GM11168 (cell line): ENCODE data around the gene SYNPO.

Source experiments
- in situ Hi-C: fragments of 300-500 bp; cut with MboI; formaldehyde crosslinking; loops from one replicate; pipeline ENCODE4 v1.12.0; 2022; ENCODE audit warnings: low sequenced_read_pairs; ENCODE audit not compliant: unreplicated experiment

Gene SYNPO

DNA sequence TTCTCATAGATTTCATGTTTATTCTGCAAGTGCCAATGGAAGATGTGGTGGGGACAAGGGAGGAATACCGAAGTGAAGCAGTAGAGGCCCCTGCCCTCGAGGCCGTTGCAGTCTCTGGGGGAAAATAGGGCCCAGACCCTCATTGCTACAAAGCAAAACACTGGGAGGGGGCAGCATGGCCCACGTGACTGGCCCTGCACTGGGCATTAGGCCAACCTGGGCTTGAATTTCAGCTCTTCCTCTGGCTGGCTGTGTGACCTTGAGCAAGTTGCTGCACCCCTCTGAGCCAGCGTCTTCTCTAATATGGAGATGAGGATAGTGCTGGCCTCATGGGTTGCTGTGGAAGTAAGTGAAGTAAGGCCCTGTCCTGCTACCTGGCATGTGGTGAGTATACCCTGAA, 709 bp upstream of the SYNPO start:
- in situ Hi-C loops, result no loop called here

DNA sequence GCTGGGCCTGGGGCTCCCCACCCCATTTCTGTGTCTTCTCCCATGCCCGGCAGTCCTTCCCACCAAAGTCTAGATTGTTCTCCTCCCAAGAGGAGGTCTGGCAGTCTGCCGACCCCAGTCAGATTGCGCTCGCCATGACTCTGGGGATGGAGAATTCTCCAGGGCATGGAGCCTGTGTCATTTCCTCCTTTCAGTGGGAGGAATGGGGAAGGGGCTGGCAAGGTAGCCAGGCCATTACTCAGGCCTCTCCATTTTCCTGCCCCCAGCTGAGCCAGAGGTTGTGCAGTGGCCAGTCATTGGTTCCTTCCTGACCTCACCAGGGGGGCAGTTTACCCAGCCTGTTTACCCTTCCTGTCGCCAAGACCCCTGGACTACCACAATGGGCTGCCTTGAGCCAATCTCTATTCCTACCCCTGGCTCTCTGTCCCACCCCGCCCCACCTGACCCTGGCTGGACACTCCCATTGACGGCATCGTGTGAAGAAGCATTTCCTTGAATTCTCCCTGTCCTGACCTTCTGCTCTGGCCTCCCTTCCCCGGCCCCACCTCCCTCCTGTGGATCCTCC, 628 bp downstream of the SYNPO start:
- in situ Hi-C loops, result no loop called here

DNA sequence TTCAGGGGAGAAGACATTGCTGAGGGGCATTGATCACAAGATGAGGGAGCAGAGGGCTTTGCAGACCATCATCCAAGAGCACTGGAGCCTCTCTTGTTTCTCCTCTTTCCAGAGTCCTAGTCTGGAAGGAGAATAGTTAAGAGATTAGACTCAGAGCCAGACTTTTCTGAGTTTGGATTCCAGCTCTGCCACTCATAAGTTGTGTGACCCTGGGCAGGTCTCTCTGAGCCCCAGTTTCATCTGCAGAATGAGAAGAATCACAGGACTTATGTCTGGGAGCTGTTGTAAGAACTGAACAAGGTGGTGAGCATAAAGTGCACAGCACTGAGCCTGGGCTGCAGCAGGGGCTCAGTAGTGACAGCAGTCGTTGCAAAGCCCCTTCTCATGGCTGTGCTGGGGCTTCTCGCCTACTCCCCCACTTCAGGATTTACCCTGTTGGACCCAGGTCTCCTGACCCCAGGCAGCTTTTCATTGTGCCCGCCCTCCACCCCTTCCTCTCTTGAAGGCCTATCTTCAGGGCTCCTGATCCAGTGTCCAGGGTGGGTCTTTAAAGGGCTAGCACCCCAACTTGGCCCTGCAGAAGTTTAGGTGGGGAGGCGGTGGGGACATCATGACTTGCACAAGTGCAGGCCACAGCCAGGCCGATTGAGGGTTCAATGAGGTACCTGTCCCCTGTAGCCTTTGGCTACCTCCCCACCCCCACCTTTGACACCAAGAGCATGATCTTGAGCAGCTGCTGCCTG, 1.5 kb downstream of the SYNPO start:
- in situ Hi-C loops, result no loop called here

DNA sequence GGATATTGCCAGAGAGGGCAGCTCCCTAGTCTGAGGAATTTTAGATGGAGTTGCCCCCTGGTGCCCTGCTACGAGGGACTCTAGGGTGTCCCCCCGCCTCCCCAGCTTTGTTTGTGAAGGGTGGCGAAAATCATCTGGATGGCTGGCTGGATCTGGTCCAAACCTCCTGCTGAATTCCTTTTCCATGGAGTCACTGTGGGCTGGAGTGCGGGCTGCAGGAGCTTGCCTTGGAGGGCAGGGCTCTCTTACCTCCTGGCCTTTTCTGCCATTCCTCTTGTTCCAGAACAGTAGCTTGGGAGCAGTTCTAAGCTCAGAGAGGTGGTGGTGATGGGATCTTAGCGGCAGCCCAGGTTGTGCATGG, 2.1 kb downstream of the SYNPO start:
- in situ Hi-C loops, result no loop called here

DNA sequence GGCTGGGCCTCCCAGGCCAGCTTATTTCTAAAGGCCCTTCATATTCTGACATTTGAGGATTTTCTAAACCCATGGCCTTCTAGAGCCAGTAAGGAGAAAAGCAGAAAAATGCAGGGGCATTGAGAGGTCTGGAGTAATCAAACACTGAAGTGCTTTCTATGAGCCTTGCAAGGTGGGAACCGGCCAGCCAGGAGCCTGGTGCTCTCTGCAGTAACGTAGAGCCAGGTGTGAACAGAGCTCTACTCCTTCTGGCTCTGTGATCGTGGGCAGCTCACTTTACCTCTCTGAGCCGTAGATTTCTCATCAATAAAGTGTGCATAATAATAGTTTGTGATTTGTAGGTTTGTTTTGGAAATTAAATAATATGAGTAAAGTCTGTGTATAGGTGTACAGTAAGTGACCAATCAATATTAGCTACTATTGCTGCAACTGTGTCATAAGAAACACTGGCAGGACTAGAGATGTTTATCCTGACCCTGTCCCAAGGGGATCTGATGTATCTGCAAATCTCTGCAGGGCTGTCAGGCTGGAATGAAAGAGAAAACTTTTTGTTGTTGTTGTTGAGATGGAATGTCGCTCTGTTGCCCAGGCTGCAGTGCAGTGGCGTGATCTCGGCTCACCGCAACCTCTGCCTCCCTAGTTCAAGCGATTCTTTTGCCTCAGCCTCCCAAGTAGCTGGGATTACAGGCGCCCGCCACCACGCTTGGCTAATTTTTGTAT, 2.7 kb downstream of the SYNPO start:
- in situ Hi-C loops, result no loop called here

DNA sequence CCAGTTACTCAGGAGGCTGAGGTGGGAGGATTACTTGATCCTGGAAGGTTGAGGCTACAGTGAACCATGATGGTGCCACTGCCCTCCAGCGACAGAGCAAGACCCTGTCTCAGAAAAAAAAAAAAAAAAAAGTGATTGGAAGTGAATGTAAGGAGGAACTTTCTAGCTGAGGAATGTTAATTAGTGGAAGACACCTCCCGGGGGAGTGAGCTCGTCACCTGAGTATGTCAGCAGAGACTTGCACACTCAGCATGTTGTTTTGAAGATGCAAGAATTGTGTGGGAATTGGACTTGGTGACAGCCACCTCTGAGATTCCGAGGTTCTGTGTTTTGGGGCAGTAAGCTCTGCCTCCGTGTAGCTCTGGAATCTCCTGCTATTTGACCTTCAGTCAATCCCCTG, 3.6 kb downstream of the SYNPO start:
- in situ Hi-C loops, result no loop called here

DNA sequence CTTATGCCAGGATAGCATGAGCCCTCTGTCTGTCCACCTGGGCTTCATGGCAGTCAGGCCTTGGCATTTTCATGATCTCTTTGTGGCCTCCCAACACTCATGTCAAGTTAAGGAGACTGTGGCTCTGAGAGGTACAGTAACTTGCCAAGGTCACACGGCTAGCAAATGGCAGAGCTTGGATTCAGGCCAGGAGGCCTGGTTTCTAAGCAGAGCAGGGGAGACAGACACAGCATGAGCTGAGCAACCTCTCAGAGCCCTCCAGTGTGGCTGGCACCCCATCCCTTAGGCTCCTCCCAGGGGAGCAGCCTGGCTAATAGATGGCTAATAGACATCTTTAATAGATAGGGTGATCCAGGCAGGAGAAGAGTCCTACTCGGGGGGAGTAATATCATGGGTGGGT, 4.1 kb downstream of the SYNPO start:
- in situ Hi-C loops, result no loop called here

DNA sequence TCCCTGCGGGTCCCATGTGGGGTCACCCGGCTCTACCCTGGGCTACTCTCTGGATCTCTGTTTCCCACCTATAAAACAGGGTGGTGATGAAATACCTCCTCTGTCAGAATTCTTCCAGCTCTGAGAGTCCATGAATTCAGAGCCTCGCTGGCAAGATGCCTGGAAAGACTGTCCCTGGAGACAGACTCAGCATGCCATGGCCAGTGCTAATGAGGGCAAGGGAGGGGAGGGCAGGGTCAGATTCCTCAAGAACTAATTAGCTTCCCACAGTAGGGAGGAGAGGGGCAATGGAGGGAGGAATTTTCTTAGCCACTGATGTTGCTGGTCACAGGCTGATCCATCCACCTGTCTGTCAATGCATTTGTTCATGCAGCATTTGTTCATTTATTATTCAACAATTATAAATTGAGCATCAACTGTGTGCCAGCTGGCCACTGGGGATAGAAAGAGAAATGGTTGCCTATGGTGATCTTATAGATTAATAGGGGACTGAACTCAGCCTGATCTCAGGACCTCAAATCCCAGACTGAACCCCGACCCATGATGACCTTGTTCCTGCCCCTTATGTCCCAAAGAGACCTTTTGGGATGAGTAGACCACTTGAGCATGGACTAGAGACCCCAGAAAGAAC, 4.7 kb downstream of the SYNPO start:
- in situ Hi-C loops, result no loop called here

DNA sequence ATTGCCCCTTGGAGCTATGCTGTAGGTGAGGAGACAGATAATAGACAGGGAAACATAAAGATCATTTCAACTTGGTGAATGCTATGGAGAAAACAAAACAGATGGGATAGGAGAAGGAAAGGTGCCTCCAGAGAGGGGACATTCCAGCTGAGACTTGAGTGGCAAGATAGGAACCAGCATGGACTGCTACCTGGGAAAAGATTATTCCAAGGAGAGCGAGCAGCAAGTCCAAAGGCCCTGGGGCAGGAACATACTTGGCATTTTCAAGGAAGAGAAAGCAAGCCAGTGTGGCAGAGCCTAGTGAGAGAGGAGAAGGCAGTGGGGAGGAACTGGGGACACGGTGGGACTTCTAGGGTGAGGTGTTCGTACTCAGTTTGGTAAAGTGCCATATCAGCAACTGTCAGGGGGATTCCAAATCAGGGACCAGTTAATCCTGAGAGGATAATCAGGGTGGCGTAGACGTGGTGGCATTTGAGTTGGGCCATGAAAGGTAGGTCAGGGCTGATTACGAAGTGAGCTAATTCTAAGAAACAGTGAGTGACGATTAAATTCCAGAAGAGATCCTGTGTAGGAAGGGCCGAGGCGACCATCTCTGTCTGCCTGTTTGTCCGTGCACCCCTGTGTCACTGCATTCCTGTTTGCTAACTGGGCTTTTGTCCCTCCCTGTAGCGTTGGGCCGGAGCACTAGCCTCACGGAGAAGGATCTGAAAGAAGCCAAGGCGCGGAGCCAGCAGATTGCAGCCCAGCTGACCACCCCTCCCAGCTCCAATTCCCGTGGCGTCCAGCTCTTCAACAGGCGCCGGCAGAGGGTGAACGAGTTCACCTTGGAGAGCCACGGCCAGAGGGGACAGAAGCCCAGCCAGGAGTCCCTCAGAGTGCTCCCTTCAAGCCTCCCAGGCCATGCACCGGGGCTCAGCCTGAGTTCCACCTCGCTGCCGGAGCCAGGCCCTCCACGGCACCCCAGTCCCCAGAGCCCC, 7.1 kb downstream of the SYNPO start:
- in situ Hi-C loops, result no loop called here

DNA sequence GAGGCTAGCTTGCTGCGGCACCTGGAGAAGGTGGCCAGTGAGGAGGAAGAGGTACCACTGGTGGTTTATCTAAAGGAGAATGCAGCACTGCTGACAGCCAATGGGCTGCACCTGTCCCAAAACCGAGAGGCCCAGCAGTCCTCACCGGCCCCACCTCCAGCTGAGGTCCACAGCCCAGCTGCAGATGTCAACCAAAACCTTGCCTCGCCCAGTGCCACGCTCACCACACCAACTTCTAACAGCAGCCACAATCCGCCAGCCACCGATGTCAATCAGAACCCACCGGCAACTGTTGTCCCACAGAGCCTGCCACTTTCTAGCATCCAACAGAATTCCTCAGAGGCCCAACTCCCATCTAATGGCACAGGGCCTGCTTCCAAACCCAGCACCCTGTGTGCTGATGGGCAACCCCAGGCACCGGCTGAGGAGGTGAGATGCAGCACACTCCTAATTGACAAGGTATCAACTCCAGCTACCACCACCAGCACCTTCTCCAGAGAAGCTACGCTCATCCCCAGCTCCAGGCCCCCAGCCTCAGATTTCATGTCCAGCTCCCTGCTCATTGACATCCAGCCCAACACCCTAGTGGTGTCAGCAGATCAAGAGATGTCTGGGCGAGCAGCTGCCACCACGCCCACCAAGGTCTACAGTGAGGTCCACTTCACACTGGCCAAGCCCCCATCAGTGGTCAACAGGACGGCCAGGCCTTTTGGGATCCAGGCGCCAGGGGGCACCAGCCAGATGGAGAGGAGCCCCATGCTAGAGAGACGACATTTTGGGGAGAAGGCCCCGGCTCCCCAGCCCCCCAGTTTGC, 8.0 kb downstream of the SYNPO start:
- in situ Hi-C loops, result no loop called here

DNA sequence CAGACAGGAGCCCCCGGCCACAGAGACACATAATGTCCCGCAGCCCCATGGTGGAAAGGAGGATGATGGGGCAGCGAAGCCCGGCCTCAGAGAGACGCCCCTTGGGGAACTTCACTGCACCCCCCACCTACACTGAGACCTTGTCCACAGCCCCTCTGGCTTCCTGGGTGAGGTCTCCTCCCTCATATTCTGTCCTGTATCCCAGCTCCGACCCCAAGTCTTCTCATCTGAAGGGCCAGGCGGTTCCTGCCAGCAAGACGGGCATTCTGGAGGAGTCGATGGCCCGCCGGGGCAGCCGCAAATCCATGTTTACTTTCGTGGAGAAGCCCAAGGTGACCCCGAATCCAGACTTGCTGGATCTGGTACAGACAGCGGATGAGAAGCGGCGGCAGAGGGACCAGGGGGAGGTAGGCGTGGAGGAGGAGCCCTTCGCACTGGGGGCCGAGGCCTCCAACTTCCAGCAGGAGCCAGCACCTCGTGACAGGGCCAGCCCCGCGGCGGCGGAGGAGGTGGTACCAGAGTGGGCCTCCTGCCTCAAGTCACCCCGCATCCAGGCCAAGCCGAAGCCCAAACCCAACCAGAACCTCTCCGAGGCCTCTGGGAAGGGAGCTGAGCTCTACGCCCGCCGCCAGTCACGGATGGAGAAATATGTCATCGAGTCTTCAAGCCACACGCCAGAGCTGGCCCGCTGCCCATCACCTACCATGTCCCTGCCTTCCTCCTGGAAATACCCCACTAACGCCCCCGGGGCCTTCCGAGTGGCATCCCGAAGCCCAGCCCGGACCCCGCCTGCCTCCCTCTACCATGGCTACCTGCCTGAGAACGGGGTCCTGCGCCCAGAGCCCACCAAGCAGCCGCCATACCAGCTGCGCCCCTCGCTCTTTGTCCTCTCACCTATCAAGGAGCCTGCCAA, 8.9 kb downstream of the SYNPO start:
- in situ Hi-C loops, result loop anchor here (5.0 to 25.0 kb wide), 2 partner anchors 87 to 187 kb away; no protein-coding TSS in a partner anchor

DNA sequence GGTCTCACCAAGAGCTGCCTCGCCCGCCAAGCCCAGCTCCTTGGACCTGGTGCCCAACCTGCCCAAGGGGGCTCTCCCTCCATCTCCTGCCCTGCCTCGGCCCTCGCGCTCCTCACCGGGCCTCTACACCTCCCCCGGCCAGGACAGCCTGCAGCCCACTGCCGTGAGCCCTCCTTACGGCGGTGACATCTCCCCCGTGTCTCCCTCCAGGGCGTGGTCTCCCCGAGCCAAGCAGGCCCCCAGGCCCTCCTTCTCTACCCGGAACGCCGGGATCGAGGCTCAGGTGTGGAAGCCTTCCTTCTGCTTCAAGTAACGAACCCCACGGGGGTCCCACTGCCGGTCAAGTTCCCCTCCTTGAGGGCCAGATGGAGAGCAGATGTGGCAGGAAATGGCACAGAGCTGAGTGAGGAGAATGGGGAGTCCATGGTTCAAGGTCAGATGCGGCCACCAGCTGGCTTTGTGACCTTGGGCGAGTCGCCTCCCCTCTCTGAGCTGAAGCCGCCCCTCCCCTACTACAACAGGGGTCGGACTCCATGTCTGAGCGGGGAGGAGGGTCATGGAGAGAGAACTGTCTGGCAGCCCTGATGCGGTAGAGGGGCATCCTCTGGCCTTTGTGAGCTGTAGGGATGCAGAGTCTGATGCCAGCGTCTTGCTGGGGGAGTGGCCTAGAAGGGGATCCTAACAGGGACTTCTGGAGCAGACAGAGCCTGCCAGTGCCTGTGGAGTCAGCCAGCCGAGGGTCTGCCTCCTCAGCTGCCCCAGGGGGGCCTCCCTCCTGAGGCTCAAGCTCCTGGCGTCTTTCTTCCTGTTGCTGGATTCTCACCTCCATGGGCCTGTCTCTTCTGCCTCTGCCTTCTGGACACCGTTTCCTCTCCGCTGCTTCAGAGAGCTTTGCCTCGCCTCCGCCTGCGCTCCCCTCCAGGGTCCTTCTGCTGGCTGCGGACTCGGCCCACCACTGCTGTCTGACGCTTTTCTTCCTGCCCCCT, 9.9 kb downstream of the SYNPO start:
- in situ Hi-C loops, result loop anchor here (5.0 to 25.0 kb wide), 2 partner anchors 88 to 188 kb away; no protein-coding TSS in a partner anchor

DNA sequence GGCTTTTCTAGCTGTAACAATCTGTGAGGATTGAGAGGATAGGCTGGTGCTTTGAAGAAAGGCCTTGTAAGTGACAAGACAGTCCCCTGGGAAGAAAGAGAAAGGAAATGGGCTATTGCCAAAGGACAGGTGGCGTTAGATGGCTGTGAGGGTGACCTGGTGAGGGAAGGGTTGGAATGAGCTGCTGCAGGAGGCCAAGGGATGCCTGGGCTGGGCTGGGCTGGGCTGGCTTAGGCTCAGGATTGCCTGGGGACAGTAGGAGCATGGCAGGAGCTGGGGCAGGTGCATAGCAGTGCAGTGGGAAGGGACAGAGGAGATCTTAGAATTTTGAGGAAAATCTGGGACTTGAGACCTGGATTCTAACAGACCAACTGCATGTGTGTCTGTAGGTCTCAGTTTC, 10.9 kb downstream of the SYNPO start:
- in situ Hi-C loops, result loop anchor here (5.0 to 25.0 kb wide), 2 partner anchors 89 to 189 kb away; no protein-coding TSS in a partner anchor

DNA sequence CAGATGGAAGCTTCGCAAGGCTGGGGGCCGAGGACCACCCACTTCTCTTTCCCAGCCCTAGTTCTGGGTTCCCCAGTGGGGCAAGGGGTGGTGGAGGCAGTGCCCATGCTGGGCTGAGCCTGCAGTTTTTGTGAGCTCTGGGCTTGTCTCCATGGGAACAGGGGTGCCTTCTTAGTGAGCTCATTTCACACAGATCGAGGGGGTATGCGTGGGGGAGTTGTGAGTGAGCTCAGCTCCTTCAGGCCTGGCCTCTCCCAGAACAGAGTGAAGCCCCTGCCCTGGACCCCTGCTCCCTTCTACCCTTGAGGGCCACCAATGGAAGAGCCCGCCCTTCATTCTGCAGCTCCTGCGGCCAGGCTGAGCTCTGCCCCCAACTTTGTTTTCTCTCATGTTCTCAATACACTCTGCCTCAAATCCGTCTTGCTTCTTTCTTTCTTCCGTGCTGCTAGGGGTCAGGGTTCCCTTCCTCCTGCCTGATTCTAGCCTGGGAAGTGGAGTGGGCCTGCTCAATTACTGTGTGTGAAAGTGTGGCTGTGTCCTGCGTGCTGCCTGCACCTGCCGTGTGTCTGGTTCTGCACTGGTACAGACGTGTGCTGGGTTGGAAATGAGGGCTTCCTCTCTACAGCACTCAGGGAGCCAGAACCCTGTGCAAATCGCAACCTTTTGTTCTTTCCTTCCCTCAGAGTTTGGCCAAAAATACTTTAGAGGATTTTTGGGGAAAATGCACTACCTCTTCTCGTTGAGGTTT, 11.6 kb downstream of the SYNPO start:
- in situ Hi-C loops, result loop anchor here (5.0 to 25.0 kb wide), 2 partner anchors 90 to 190 kb away; no protein-coding TSS in a partner anchor

DNA sequence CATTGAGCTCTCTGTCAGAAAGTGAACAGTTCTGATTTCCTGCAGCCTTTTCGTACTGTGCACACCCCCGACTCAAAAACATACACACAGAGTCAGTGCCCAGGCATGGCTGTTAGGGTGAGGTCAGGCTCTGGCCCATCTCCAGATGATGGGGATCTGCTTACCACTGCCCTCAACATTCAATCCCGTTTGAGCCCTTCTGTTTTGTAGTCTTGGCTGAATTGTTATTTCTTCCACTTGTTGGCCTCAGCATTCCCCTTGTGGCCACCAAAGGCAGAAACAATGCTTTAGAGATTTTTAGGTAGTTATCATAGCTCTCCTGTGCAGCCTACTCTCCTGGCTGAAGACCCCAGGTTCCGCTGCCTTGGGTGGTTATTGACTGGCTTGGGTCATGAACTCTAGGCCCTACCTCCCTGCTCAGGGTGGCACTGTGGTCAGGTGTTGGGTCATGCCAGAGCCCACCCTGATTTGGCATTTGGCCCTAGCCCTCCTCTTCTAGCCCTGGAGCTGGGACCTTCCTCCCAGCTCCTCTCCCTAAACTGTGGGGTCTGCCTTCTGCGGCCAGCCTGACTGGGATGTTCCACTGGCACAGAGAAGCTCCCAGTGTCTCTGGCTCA, 12.8 kb downstream of the SYNPO start:
- in situ Hi-C loops, result loop anchor here (5.0 to 25.0 kb wide), 2 partner anchors 91 to 191 kb away; no protein-coding TSS in a partner anchor
